ENCODE data around the gene UBR3.
"Not testable (repeated sequence)": the region's sequence is repeated elsewhere in the genome, so short reads cannot be mapped to it uniquely, and the experiment has no call there.

UBR3 gene

DNA sequence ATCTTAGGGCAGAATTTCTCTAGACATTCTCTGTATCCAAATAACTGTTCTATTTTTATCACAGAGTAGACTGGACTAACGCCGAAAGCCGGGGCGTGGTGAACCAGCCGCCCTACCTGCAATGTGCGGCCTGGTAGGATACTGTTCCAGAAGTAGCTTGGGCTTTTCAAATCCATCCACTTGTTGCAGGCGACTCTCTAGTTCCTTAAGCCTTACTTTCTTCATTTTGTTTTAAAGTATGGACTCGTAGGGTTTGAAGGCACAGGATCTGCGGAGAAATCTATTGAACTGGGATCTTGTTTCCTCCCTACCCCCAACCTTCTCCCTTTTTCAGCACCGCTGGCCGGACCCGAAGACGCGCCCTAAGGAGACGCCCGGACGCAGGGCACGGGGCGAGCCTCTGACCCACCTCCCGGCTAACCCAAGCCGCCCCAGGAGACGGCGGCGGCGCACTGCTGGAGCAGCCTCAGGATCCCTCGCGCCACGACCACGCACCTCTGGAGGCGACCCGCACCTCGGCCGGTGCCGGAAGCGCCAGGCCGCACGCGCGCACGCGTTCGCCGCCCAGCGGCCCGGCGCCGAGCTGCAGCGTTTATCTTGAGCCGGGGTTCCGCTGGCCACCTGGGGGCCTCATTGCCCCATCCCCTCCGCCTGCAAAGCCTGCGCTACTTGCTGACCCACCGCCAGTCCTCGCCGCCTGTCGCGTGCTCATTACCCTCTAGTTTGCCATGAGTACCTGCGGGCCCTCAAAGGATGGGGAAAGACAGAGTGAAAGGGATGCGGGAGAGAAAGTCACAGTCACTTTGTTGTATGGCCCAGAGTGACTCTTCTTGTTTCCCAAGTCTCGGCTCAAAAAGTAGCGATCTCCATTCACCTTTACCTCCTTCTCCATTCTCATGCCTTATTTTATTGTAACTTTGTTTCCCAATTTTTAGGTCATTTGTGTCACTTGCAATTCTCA is 2.6 kb upstream of the UBR3 start, which contains the start of gene METTL5:
Gene METTL5 (minus strand): TSS at position 533 of the 961 bp plus-strand sequence. CDS start 308 bp downstream, at position 225.
- peak; percentile 92 for DNase-seq (ENCODE audit: low spot score)

- peak; percentile 52 for DNase-seq (ENCODE audit: low spot score)
Observed at GRCh38 chr2:169828141-169828811, 1.0 kb downstream of the UBR3 start.

DNA sequence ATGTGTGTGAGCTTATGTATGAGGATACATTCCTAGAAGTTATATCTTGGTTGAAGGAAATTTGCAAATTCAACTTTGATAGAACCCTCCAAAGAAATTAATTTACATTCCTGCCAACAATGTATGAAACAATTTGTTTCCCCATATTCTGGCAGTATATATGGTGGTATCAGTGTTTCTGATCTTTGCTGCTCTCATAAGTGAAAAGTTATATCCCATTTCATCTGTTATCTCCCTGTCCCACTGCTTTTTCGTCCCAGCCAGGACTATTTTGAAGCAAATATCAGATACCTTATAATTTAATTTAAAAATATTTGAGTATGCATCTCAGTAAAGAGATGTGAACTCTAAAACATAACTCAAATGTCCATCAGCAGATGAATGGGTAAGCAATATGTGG is 7.1 kb downstream of the UBR3 start:
- no peak for DNase-seq (ENCODE audit: low spot score)

DNA sequence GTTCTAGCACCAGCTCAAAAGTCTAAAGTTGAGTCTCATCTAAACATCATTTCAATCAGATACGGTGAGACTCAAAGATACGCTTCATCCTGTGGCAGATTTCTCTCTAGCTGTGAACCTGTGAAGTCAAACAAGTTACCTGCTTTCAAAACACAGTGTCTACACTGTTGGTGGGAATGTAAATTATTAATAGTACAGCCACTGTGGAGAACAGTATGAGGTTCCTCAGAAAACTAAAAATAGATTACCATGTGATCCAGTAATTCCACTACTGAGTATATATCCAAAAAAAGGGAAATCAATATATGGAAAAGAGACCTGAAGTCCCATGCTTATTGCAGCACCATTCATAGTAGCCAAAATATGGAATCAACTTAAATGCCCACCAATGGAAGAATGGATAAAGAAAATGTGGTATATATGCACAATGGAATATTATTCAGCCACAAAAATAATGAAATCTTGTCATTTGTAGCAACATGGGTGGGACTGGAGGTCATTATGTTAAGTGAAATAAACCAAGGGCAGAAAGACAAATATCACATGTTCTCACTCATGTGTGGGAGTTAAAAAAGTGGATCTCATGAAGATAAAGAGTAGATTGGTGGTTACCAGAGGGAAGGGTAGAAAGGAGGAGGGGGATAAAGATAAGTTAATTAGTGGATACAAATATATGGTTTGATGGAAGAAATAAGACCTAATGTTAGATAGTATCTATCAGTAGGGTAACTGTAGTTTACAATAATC is 11.7 kb downstream of the UBR3 start:
- DNase-seq (ENCODE audit: low spot score) = no peak

DNA sequence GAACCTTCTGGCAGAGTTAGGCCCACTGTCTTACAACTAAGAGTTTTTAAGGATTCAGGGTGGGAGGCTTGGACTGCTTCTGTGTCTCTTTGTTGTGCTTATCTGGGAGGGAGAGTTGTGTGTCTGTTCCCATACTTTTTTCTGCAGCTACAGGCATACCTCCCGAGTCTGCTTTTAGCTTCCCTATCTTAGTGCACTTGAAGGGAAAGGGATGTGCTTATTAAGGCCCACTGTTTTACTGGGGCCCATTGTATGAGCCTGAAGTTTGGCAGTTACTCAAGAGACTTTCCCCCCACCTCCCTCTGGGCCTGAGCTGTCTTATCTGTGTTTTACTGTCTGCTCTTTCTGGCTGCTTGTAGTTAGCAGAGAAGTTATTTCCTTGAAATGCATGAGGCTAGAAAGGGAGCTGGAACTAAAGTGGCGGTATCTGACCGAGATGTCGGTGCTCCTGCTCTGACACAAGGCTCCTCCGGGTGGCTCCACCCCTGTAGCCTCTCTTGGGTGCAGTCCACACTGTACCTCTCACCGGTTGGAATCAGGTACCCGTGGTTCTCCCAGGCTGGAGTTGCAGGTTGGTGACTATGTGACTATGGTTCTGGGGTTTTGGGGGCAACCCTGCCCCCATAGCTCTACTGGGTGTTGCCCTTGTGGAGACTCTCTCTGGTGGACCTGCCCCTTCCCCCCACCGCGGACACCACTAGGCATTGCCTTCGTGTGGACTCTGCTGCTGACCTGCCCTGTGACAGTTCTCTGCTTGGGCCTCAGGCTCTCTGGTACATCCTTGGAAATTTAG is 12.9 kb downstream of the UBR3 start:
- DNase-seq (ENCODE audit: low spot score) = no peak

- no peak for DNase-seq (ENCODE audit: low spot score)
Observed at GRCh38 chr2:169840747-169841142, 13.5 kb downstream of the UBR3 start.

GRCh38 chr2:169841625-169842024 is 14.4 kb downstream of the UBR3 start:
- DNase-seq (ENCODE audit: low spot score) = not testable (repeated sequence)

DNA sequence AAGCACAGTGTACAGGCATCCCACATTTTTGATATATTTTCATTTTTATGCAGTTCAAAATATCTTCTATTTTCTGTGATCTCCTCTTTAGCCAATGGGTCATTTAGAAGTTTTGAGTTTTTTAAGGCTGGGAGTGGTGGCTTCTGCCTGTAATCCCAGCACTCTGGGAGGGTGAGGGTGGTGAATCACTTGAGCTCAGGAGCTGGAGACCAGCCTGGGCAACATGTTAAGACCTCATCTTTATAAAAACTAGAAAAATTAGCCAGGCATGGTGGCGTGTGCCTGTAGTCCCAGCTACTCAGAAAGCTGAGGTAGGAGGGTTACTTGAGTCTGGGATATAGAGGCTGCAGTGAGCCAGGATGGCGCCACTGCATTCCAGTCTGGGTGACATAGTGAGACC is 17.8 kb downstream of the UBR3 start:
- DNase-seq (ENCODE audit: low spot score) = no peak

DNA sequence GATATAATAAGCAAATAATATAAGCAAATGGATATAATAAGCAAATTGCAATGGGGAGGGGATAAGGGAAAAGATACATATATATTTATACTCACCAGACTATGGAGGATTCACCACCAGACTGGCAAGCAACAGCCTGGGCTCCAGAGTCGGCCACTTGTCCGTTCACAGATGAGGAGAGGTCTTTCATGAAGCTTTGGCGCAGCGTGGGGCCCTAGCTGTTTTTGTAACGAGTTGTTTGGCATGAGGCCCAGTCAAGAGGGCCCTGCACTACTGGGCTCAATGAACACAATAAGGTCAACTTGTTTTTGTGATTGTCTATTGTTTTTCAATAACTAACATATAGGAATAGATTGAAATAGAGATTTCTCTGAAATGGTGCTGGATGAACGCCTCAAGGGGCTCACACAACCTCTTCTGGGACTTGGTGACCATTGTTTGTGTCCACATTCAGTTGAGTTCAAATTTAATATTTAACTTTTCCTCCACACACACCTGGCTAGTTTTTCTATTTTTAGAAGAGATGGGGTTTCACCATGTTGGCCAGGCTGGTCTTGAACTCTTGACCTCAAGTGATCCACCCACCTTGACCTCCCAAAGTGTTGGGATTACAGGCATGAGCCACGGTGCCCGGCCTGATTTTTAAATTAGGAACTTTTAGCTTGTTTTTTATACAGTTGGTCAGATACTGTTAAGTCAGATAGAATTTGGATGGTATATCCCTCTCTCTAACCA is 21.9 kb downstream of the UBR3 start:
- DNase-seq (ENCODE audit: low spot score) = not testable (repeated sequence)

DNA sequence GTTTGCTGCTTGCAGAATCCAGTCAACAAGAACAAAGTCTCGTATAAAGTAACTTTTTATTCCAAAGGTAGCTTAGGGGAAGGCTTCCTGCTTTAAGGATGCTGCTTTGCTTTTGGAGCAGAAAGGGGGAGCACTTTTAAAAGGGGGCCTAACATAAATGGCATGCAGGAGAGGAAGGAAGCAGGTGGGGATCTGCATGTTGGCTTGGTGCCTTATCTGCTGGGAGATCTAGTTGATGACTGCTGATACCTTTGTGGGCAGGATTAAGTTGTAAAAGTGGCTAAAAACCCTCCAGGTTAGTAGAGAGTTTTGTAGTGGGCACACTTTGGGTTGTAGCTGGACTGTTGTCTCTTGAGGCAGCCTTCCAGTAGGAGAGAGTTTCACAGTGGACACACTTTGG is 22.5 kb downstream of the UBR3 start:
- DNase-seq (ENCODE audit: low spot score) = no peak

DNA sequence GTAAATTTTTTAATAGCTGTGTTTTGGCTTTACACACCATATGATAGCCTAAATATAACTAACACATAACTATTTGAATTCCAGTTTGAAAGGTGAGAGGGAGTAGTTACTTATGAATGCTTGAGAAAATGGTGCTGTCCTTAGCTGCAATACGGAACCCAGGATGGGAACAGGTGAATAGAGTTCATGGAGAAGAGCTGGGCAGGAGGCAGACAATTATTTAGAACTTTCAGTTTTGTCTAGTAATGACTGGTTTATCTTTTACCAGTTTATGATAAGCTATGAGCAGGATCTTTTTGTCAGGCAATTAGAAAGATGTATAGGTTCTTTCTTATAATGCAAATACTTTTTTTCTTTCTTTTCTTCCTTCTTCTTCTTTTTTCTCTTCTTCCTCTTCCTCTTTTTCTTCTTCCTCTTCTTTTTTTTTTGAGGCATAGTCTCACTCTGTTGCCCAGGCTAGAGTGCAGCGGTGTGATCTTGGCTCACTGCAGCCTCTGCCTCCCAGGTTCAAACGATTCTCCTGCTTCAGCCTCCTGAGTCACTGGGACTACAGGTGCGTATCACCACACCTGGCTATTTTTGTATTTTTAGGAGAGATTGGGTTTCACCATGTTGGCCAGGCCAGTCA is 25.9 kb downstream of the UBR3 start:
- DNase-seq (ENCODE audit: low spot score) = no peak

- DNase-seq (ENCODE audit: low spot score) = not testable (repeated sequence)
Observed at GRCh38 chr2:169855281-169856258, 28.3 kb downstream of the UBR3 start.

GRCh38 chr2:169859423-169859822 is 32.2 kb downstream of the UBR3 start:
- DNase-seq (ENCODE audit: low spot score) = no peak

GRCh38 chr2:169860149-169860548 is 32.9 kb downstream of the UBR3 start:
- no peak for DNase-seq (ENCODE audit: low spot score)

- DNase-seq (ENCODE audit: low spot score) = no peak
Observed at GRCh38 chr2:169862816-169863215, 35.6 kb downstream of the UBR3 start.

- DNase-seq (ENCODE audit: low spot score) = no peak
Observed at GRCh38 chr2:169865492-169865891, 38.2 kb downstream of the UBR3 start.

DNA sequence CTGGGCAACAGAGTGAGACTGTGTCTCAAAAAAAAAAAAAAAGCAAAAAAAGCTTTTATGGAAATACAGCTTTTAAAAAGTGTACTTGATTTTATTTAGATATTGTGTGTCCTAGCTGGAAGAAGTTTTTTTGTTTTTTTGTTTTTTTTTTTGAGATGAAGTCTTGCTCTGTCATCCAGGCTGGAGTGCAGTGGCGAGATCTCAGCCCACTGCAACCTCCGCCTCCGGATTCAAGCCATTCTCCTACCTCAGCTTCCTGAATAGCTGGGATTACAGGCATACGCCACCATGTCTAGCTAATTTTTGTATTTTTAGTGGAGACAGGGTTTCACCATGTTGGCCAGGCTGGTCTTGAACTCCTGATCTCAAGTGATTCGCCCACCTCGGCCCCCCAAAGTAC is 39.0 kb downstream of the UBR3 start:
- DNase-seq (ENCODE audit: low spot score) = not testable (repeated sequence)

DNA sequence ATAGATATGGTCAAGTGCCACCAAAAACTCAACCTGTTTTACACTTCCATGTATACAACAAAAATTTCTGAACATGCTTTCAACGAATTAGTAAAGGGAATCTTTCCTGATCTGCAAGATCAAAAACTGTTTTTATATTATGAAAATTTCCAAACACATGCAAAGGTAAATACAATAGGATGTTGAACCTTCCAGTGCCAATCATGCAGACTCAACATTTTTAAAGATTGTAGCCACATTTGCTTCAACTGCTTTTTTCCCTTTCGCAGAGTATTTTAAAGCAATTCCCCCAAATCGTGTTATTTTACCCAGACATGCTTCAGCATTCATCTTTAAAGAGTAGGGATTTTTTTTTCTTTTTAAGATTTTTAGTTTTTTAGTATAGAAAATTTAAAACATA is 40.3 kb downstream of the UBR3 start:
- no peak for DNase-seq (ENCODE audit: low spot score)

DNA sequence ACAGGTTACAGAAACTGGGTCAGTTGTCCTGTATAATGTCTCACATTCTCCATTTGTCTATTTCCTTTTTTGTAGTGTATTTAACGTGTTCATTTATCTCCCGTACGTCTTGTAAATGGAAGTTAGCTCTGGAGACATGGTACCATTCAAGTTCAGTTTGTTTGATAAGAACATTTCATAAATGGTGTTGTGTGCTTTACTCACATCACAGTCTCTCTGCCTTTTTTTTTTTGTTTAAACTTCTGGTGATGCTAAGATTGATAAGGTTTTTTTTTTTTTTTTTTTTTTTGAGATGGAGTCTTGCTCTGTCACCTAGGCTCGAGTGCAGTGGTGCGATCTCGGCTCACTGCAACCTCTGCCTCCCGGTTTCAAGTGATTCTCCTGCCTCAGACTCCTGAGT is 41.7 kb downstream of the UBR3 start:
- no peak for DNase-seq (ENCODE audit: low spot score)
